Measurements from ENCODE around the gene GNPTG.

Gene GNPTG

GRCh38 chr16:1371054-1371978, 19.6 kb downstream of the GNPTG start:
- DNase-seq (ENCODE audit: low read depth) = no peak

GRCh38 chr16:1372292-1372950, 20.7 kb downstream of the GNPTG start:
- DNase-seq (ENCODE audit: low read depth) = no peak

GRCh38 chr16:1374418-1375297, 22.9 kb downstream of the GNPTG start:
- DNase-seq (ENCODE audit: low read depth) = no peak

GRCh38 chr16:1375298-1375640, 23.5 kb downstream of the GNPTG start:
- DNase-seq (ENCODE audit: low read depth) = no peak

GRCh38 chr16:1375741-1376410, 24.1 kb downstream of the GNPTG start:
- no peak for DNase-seq (ENCODE audit: low read depth)

- DNase-seq (ENCODE audit: low read depth) = no peak
These were observed 25.8 kb downstream of the GNPTG start for GRCh38 chr16:1377406-1378010.

GRCh38 chr16:1378087-1378803, 26.5 kb downstream of the GNPTG start:
- no peak for DNase-seq (ENCODE audit: low read depth)

- peak; percentile 86 for DNase-seq (ENCODE audit: low read depth)
These were observed 27.1 kb downstream of the GNPTG start for GRCh38 chr16:1378804-1379303.

- DNase-seq (ENCODE audit: low read depth) = peak; percentile 41
These were observed 27.8 kb downstream of the GNPTG start for GRCh38 chr16:1379304-1380076.

- DNase-seq (ENCODE audit: low read depth) = no peak
These were observed 28.5 kb downstream of the GNPTG start for GRCh38 chr16:1380195-1380594.

GRCh38 chr16:1381612-1382406, 30.1 kb downstream of the GNPTG start:
- DNase-seq (ENCODE audit: low read depth) = no peak

- DNase-seq (ENCODE audit: low read depth) = no peak
These were observed 31.8 kb downstream of the GNPTG start for GRCh38 chr16:1383556-1383955.

- no peak for DNase-seq (ENCODE audit: low read depth)
These were observed 33.5 kb downstream of the GNPTG start for GRCh38 chr16:1385232-1385631.

GRCh38 chr16:1387331-1387730, 35.6 kb downstream of the GNPTG start:
- DNase-seq (ENCODE audit: low read depth) = no peak

GRCh38 chr16:1389762-1390161, 38.0 kb downstream of the GNPTG start:
- DNase-seq (ENCODE audit: low read depth) = no peak

GRCh38 chr16:1390239-1390779, 38.6 kb downstream of the GNPTG start:
- no peak for DNase-seq (ENCODE audit: low read depth)

- DNase-seq (ENCODE audit: low read depth) = no peak
These were observed 41.1 kb downstream of the GNPTG start for GRCh38 chr16:1392826-1393225.

- DNase-seq (ENCODE audit: low read depth) = no peak
These were observed 42.0 kb downstream of the GNPTG start for GRCh38 chr16:1393613-1394176.

All from fibroblast of gingiva (primary cell).